Karpas-422 (cell line): ENCODE results near the gene PNPLA5. TPM values are rescaled to one million over a fixed set of nuclear protein-coding genes. Genes with fewer than 3 reads are reported as not detected.

ENCODE experiments used
- DNase-seq: peaks from one replicate; pipeline ENCODE4 v3.0.0-alpha.2; 2015
- H2AFZ ChIP-seq: fragments of 200-600 bp; sonication (generic); 2 replicates; pipeline ENCODE4 v1.6.1; 2014; ENCODE audit warnings: antibody characterized with exemption, low read length, mixed read lengths
- H3K27ac ChIP-seq: fragments of 200-600 bp; sonication (generic); 2 replicates; pipeline ENCODE4 v1.5.1; 2014; ENCODE audit warnings: mild to moderate bottlenecking, low read length, moderate library complexity
- H3K27me3 ChIP-seq: fragments of 200-600 bp; sonication (generic); 2 replicates; pipeline ENCODE4 v1.6.1; 2014; ENCODE audit warnings: low read length, mixed read lengths
- H3K36me3 ChIP-seq: fragments of 200-600 bp; sonication (generic); 2 replicates; pipeline ENCODE4 v1.6.1; 2014; ENCODE audit warnings: low read length, mixed read lengths; ENCODE audit not compliant: insufficient read depth
- H3K4me1 ChIP-seq: fragments of 200-600 bp; sonication (generic); 2 replicates; pipeline ENCODE4 v1.6.1; 2014; ENCODE audit warnings: mild to moderate bottlenecking, low read length, mixed read lengths
- H3K4me2 ChIP-seq: fragments of 200-600 bp; sonication (generic); 2 replicates; pipeline ENCODE4 v1.6.1; 2014; ENCODE audit warnings: low read length, low read depth, mild to moderate bottlenecking; ENCODE audit not compliant: poor library complexity, severe bottlenecking
- H3K4me3 ChIP-seq: fragments of 200-600 bp; sonication (generic); 2 replicates; pipeline ENCODE4 v1.5.1; 2014; ENCODE audit warnings: mild to moderate bottlenecking, antibody characterized with exemption, low read length, mixed read lengths
- H3K79me2 ChIP-seq: fragments of 200-600 bp; sonication (generic); 2 replicates; pipeline ENCODE4 v1.6.1; 2014; ENCODE audit warnings: mild to moderate bottlenecking, low read length, mixed read lengths
- H3K9ac ChIP-seq: fragments of 200-600 bp; sonication (generic); 2 replicates; pipeline ENCODE4 v1.6.0; 2014; ENCODE audit warnings: low read length
- H3K9me2 ChIP-seq: fragments of 200-600 bp; sonication (generic), shearing (Covaris generic); replicated peaks from 2 replicates; pipeline ENCODE4 v1.6.0; 2014; ENCODE audit warnings: mild to moderate bottlenecking, low read length, moderate library complexity; ENCODE audit not compliant: insufficient read depth
- H3K9me3 ChIP-seq: fragments of 300-700, 200-600 bp; sonication (generic); 2 replicates; pipeline ENCODE4 v1.6.1; 2014; ENCODE audit warnings: low read length, mixed read lengths
- H4K20me1 ChIP-seq: fragments of 200-600 bp; sonication (generic); 2 replicates; pipeline ENCODE4 v1.6.1; 2014; ENCODE audit warnings: mild to moderate bottlenecking, antibody characterized with exemption, low read length, low read depth; ENCODE audit not compliant: insufficient read depth
- total RNA-seq: library from RNA; depleted of rRNA; stranded (reverse); fragments of >200 nt; shearing (Covaris generic); gene quantifications from 2 replicates; pipeline ENCODE4 v1.2.3, GENCODE V29; 2014; ENCODE audit warnings: low replicate concordance

PNPLA5 gene
- total RNA-seq, 1 experiment from 2014 or later = not detected

DNA sequence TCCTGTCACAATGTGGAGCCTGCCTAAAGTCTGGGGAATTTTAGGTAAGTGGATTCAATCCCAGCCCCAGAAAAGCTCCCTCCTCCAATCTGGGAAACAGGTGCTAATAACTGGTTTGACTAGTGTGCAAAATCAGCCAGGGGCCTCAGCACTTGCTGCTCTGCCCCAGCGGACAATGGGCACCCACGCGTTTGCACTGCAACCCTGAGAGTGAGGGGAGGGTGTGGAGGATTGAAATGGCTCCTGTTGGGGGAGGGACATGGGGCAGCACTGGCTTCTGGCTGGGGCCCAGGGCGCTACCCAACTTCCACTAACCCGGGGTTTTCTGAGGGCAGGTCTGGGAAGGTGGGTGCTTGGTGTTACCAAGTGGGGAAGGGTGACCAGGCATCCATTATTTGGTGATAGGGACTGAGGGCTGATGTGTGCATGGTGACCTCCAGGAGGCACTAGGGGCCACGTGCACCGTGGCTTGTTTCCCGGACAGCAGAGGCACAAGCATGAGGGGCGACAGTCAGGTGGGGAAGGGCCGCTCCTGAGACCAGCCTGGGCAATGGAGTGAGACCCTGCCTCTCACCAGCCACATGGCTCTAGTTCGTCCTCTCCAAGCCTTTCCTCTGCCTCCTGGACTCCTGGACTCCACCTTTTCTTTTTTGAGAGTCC is 4.3 kb upstream of the PNPLA5 start:
- no peak overlapping the region for H3K4me3 ChIP-seq
- H3K9me3 ChIP-seq = no peaks in the 10 kb centered on the region
- H3K79me2 ChIP-seq = no peaks in the 10 kb centered on the region
- DNase-seq = no peak
- no peak overlapping the region for H3K9ac ChIP-seq
- no peaks in the 10 kb centered on the region for H3K9me2 ChIP-seq
- no peaks in the 10 kb centered on the region for H3K36me3 ChIP-seq
- no peaks in the 10 kb centered on the region for H3K27me3 ChIP-seq
- no peaks in the 10 kb centered on the region for H3K4me1 ChIP-seq
- H3K4me2 ChIP-seq = no peak overlapping the region
- H3K27ac ChIP-seq = no peak overlapping the region
- H4K20me1 ChIP-seq = no peaks in the 10 kb centered on the region
- no peak overlapping the region for H2AFZ ChIP-seq

DNA sequence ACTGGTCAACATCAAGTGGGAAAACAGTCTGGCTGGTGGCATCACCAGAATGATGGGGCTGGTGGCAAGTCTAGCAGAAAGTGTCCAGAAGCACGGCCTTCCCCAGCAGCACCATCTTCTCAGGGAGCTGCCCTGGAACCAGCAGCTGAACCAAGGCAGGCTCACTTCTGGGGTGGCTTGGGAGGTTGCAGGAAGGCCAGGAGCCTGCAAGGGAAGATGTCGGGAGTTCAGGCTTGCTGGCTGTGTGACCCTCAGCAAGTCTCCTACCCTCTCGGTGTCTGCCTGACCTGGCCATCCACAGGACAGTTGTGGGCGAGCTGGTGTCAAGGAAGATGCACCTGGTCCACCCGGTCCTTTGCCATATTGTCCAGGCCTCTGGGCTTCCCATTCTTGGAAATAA is 2.3 kb upstream of the PNPLA5 start:
- no peak for DNase-seq
- no peak overlapping the region for H2AFZ ChIP-seq
- no peaks in the 10 kb centered on the region for H3K79me2 ChIP-seq
- H3K4me2 ChIP-seq = no peak overlapping the region
- no peaks in the 10 kb centered on the region for H3K9me3 ChIP-seq
- H3K4me1 ChIP-seq = no peaks in the 10 kb centered on the region
- no peaks in the 10 kb centered on the region for H3K9me2 ChIP-seq
- H4K20me1 ChIP-seq = no peaks in the 10 kb centered on the region
- no peaks in the 10 kb centered on the region for H3K27me3 ChIP-seq
- H3K4me3 ChIP-seq = no peak overlapping the region
- no peaks in the 10 kb centered on the region for H3K36me3 ChIP-seq
- H3K9ac ChIP-seq = no peak overlapping the region
- no peak overlapping the region for H3K27ac ChIP-seq

- H3K9me3 ChIP-seq = no peaks in the 10 kb centered on the region
- H3K4me2 ChIP-seq = no peak overlapping the region
- no peaks in the 10 kb centered on the region for H3K79me2 ChIP-seq
- no peak overlapping the region for H3K27ac ChIP-seq
- H3K36me3 ChIP-seq = no peaks in the 10 kb centered on the region
- no peaks in the 10 kb centered on the region for H3K4me1 ChIP-seq
- no peaks in the 10 kb centered on the region for H3K27me3 ChIP-seq
- H3K4me3 ChIP-seq = no peak overlapping the region
- no peaks in the 10 kb centered on the region for H3K9me2 ChIP-seq
- no peaks in the 10 kb centered on the region for H4K20me1 ChIP-seq
- no peak overlapping the region for H2AFZ ChIP-seq
- no peak overlapping the region for H3K9ac ChIP-seq
- DNase-seq = no peak
These were observed 1.5 kb upstream of the PNPLA5 start for GRCh38 chr22:43893266-43893665.

DNA sequence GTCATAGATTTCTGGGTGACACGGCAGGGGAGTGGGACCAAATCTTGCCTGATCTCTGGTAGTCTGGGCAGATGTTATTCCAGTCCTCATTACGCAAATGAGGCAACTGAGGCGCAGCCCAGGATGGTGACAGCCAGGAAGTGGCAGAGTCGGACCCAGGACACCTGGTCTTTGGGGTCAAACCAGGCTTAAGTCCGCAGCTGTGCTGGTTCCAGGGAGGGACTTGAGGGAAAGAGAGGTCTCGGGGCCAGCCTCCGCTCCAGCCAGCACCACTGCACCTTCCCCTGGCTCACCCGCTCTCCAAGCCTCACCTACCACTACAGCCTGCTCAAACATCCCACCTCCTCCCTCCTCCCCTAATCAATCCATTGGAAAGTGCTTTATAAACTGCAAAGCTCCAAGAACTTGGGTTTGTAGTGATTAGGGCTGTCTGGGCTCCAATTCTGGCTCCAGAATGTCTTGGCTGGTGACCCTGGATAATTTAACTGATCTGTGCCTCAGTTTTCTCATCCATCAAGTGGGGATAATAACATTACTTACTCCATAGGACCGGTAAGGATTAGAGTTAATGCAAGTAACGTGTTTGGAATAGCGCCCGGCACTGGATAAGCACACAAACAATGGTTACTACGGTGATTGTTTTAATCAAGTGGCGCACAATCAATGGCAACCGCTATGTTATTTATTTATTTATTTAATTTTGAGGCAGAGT is 526 bp upstream of the PNPLA5 start:
- H3K4me2 ChIP-seq = no peak overlapping the region
- no peak overlapping the region for H3K4me3 ChIP-seq
- no peak overlapping the region for H2AFZ ChIP-seq
- no peaks in the 10 kb centered on the region for H3K79me2 ChIP-seq
- H3K9me2 ChIP-seq = no peaks in the 10 kb centered on the region
- no peak for DNase-seq
- no peak overlapping the region for H3K9ac ChIP-seq
- no peaks in the 10 kb centered on the region for H4K20me1 ChIP-seq
- H3K27ac ChIP-seq = no peak overlapping the region
- no peaks in the 10 kb centered on the region for H3K27me3 ChIP-seq
- H3K4me1 ChIP-seq = no peaks in the 10 kb centered on the region
- no peaks in the 10 kb centered on the region for H3K9me3 ChIP-seq
- H3K36me3 ChIP-seq = no peaks in the 10 kb centered on the region

DNA sequence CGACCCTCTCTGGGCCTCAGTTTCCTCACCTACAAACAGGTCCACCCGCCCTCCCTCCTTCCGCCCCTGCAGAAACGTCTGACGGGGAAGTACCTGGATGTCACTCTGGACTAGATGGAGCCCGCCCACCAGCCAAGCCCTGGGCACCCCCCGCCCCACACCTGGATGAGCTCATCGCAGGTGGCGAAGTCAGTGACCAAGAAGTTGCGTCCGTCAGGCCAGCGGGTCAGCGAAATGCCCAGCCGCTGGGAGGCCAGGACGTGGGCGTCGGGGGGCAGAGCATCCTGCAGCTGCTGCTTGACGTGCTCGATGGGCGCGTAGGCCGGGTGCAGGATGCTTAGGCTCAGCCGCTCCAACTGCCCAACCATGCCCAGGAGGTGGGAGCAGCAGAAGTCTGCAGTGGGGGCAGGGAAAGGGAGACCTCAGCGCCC is 897 bp downstream of the PNPLA5 start:
- Histone ChIP-seq H3K9me2 (no peaks in the 10 kb centered on the region), H3K4me3 (no peak overlapping the region), H2AFZ (no peak overlapping the region), H3K27me3 (no peaks in the 10 kb centered on the region), H3K9ac (no peak overlapping the region), H3K4me2 (no peak overlapping the region), H3K27ac (no peak overlapping the region), H3K9me3 (no peaks in the 10 kb centered on the region), H4K20me1 (no peaks in the 10 kb centered on the region), H3K79me2 (no peaks in the 10 kb centered on the region), H3K4me1 (no peaks in the 10 kb centered on the region), H3K36me3 (no peaks in the 10 kb centered on the region)
- DNase-seq = no peak

DNA sequence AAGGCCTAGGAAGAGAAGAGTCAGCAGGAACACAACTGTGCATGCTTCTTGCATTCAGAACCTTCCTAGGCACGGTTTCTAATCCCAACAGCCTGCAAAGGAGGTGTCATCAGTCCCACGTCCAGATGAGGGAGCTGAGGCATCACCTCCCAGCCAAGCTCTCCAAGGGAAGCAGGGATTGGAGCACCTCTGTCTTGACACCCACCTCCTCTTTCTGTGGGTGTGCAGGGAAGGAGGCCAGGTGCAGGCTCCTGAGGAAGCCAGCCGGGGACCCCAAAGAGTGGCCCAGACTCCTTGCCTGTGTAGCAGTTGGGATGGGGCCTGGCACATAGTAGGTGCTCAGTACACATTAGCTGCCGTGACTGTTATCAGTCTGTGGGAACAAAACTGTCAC is 2.0 kb downstream of the PNPLA5 start:
- no peaks in the 10 kb centered on the region for H3K27me3 ChIP-seq
- H3K9ac ChIP-seq = no peak overlapping the region
- H3K27ac ChIP-seq = no peak overlapping the region
- H3K4me1 ChIP-seq = no peaks in the 10 kb centered on the region; the same call in 1 of the 2 replicates
- no peaks in the 10 kb centered on the region for H3K9me3 ChIP-seq
- DNase-seq = no peak
- no peaks in the 10 kb centered on the region for H4K20me1 ChIP-seq
- no peaks in the 10 kb centered on the region for H3K79me2 ChIP-seq
- H3K4me2 ChIP-seq = no peak overlapping the region
- H2AFZ ChIP-seq = no peak overlapping the region
- no peaks in the 10 kb centered on the region for H3K9me2 ChIP-seq
- no peak overlapping the region for H3K4me3 ChIP-seq
- no peaks in the 10 kb centered on the region for H3K36me3 ChIP-seq

- Histone ChIP-seq H3K9ac (no peak overlapping the region), H3K27ac (no peak overlapping the region), H3K4me3 (no peak overlapping the region), H3K4me1 (no peaks in the 10 kb centered on the region; the same call in 1 of the 2 replicates), H2AFZ (no peak overlapping the region), H3K4me2 (no peak overlapping the region), H3K9me3 (no peaks in the 10 kb centered on the region), H4K20me1 (no peaks in the 10 kb centered on the region), H3K9me2 (no peaks in the 10 kb centered on the region), H3K79me2 (no peaks in the 10 kb centered on the region), H3K27me3 (no peaks in the 10 kb centered on the region), H3K36me3 (no peaks in the 10 kb centered on the region)
- no peak for DNase-seq
These were observed 2.5 kb downstream of the PNPLA5 start for GRCh38 chr22:43889201-43889859.

- Histone ChIP-seq H3K79me2 (no peaks in the 10 kb centered on the region), H3K9ac (no peak overlapping the region), H3K4me1 (no peaks in the 10 kb centered on the region; the same call in 1 of the 2 replicates), H3K4me2 (no peak overlapping the region), H3K9me3 (no peaks in the 10 kb centered on the region), H3K4me3 (no peak overlapping the region), H3K9me2 (no peaks in the 10 kb centered on the region), H2AFZ (no peak overlapping the region), H4K20me1 (no peaks in the 10 kb centered on the region), H3K27me3 (no peaks in the 10 kb centered on the region), H3K27ac (no peak overlapping the region), H3K36me3 (no peaks in the 10 kb centered on the region)
- DNase-seq = no peak
These were observed 3.1 kb downstream of the PNPLA5 start for GRCh38 chr22:43888740-43889139.
